CD14-positive monocyte (primary cell): ENCODE data around the gene SCAMP5. TPM values are rescaled to one million over a fixed set of nuclear protein-coding genes. Genes with fewer than 3 reads are reported as not detected.
A peak's percentile ranks its signal among the peaks of the same experiment; 100 is the strongest.

ENCODE experiments used
- DNase-seq, 3 donors: peaks; one replicate each; pipeline ENCODE4 v3.0.0-alpha.2; 2011 to 2022
- H2AFZ ChIP-seq: 2 replicates; pipeline ENCODE4 v1.6.0; 2012; ENCODE audit warnings: mild to moderate bottlenecking, low read depth, low read length, inconsistent platforms; ENCODE audit not compliant: insufficient read depth, poor library complexity, severe bottlenecking
- H3K27ac ChIP-seq, 2 donors: 1 replicate in 1 of 2; 2 replicates in 1 of 2; pipeline ENCODE4 v1.5.1; 2012 to 2013; ENCODE audit warnings: low read length in 2 of 2, control low read depth in 1 of 2, inconsistent platforms in 1 of 2, low read depth in 1 of 2, mild to moderate bottlenecking in 1 of 2
- H3K27me3 ChIP-seq, 2 donors: one replicate each; pipeline versions ENCODE4 v1.6.0 to v1.6.1; 2011 to 2013; ENCODE audit warnings: low read length in 2 of 2; ENCODE audit not compliant: control insufficient read depth in 2 of 2, insufficient read depth in 2 of 2
- H3K36me3 ChIP-seq, 2 donors: replicated peaks in 1 of 2; 1 replicate in 1 of 2; 2 replicates in 1 of 2; pipeline versions ENCODE4 v1.5.1 to v1.6.1; 2012 to 2013; ENCODE audit warnings: low read length in 2 of 2, control low read depth in 1 of 2, inconsistent platforms in 1 of 2, mild to moderate bottlenecking in 1 of 2; ENCODE audit not compliant: insufficient read depth in 2 of 2, control insufficient read depth in 1 of 2
- H3K4me1 ChIP-seq, 2 donors: 1 replicate in 1 of 2; 2 replicates in 1 of 2; pipeline versions ENCODE4 v1.5.1 to v1.6.1; 2012 to 2013; ENCODE audit warnings: low read length in 2 of 2, control low read depth in 1 of 2, inconsistent platforms in 1 of 2, mild to moderate bottlenecking in 1 of 2, moderate library complexity in 1 of 2; ENCODE audit not compliant: insufficient read depth in 2 of 2, control insufficient read depth in 1 of 2
- H3K4me2 ChIP-seq: replicated peaks from 2 replicates; pipeline ENCODE3; 2012; ENCODE audit warnings: low read length, moderate library complexity, mild to moderate bottlenecking; ENCODE audit not compliant: poor library complexity, severe bottlenecking; ENCODE audit errors: extremely low read depth
- H3K4me3 ChIP-seq, 3 experiments: fragments of 200-600 bp in 1 of 3; sonication (generic) in 1 of 3; replicated peaks in 1 of 3; 1 replicate in 2 of 3; 2 replicates in 1 of 3; pipeline ENCODE4 v1.5.1; 2011 to 2013; ENCODE audit warnings: low read length in 3 of 3, mild to moderate bottlenecking in 3 of 3, control low read depth in 2 of 3, low read depth in 2 of 3, inconsistent platforms in 1 of 3, moderate library complexity in 1 of 3
- H3K79me2 ChIP-seq: 2 replicates; pipeline ENCODE4 v1.6.0; 2012; ENCODE audit warnings: mild to moderate bottlenecking, control low read depth, inconsistent platforms, low read length, moderate library complexity; ENCODE audit not compliant: insufficient read depth
- H3K9ac ChIP-seq: 2 replicates; pipeline ENCODE4 v1.6.0; 2017; ENCODE audit warnings: low read length, mild to moderate bottlenecking; ENCODE audit not compliant: insufficient read depth, poor library complexity, severe bottlenecking
- H3K9me3 ChIP-seq, 2 donors: replicated peaks in 1 of 2; 1 replicate in 1 of 2; 2 replicates in 1 of 2; pipeline versions ENCODE4 v1.5.1 to v1.6.1; 2012 to 2013; ENCODE audit warnings: low read length in 2 of 2, control low read depth in 1 of 2; ENCODE audit not compliant: control insufficient read depth in 1 of 2, insufficient read depth in 1 of 2
- H4K20me1 ChIP-seq: 2 replicates; pipeline ENCODE4 v1.6.0; 2012; ENCODE audit warnings: mild to moderate bottlenecking, low read length, control low read depth, moderate library complexity; ENCODE audit not compliant: insufficient read depth
- H3K27ac Mint-ChIP-seq, 7 donors: one replicate each; pipeline ENCODE4 v1.8.0; 2020; ENCODE audit warnings: mild to moderate bottlenecking in 7 of 7, mixed read lengths in 7 of 7, moderate library complexity in 6 of 7, inconsistent platforms in 2 of 7
- H3K27me3 Mint-ChIP-seq, 3 donors: one replicate each; pipeline ENCODE4 v1.8.0; 2021 to 2022; ENCODE audit warnings: low read depth in 3 of 3, mild to moderate bottlenecking in 3 of 3, mixed read lengths in 3 of 3, moderate library complexity in 3 of 3, inconsistent platforms in 1 of 3
- H3K36me3 Mint-ChIP-seq, 2 donors: one replicate each; pipeline ENCODE4 v1.8.0; 2020; ENCODE audit warnings: mixed read lengths in 2 of 2, inconsistent platforms in 1 of 2, mild to moderate bottlenecking in 1 of 2
- H3K4me1 Mint-ChIP-seq: one replicate; pipeline ENCODE4 v1.8.0; 2020; ENCODE audit warnings: mild to moderate bottlenecking, mixed read lengths
- H3K4me3 Mint-ChIP-seq, 2 donors: one replicate each; pipeline ENCODE4 v1.8.0; 2020; ENCODE audit warnings: mild to moderate bottlenecking in 2 of 2, mixed read lengths in 2 of 2, moderate library complexity in 1 of 2
- H3K9me3 Mint-ChIP-seq, 7 donors: one replicate each; pipeline ENCODE4 v1.8.0; 2020 to 2022; ENCODE audit warnings: mixed read lengths in 7 of 7, mild to moderate bottlenecking in 6 of 7, moderate library complexity in 6 of 7, inconsistent platforms in 2 of 7
- CTCF ChIP-seq: fragments of 200-600 bp; IDR thresholded peaks from one replicate; pipeline ENCODE4 v1.8.0; 2022; ENCODE audit warnings: antibody characterized with exemption, mild to moderate bottlenecking
- WGBS: methylation state at CpG from one replicate; pipeline ENCODE4 v1.1.5; 2013; ENCODE audit warnings: missing lambda C conversion rate; ENCODE audit not compliant: insufficient coverage; 5-methylcytosine and 5-hydroxymethylcytosine counted together
- intact Hi-C, 2 donors: fragments of 100-400 bp; cut with micrococcal nuclease; formaldehyde crosslinking; loops; one replicate each; pipeline versions ENCODE4 v1.15.0 to v1.15.1; 2023
- polyA plus RNA-seq, 3 donors: library from polyadenylated mRNA; depleted of rRNA in 1 of 3; unstranded in 2 of 3; stranded (reverse) in 1 of 3; fragments of 300-500 nt in 2 of 3; fragments of >200 nt in 1 of 3; fragmentation: Illumina TruSeq in 2 of 3; gene quantifications; 1 replicate in 2 of 3; 2 replicates in 1 of 3; pipeline ENCODE4 v1.2.3, GENCODE V29; 2012 to 2021

Gene SCAMP5
- polyA plus RNA-seq, 3 donors, result 0.08 to 0.32 TPM; not detected in 1

- no peak for DNase-seq
- peaks cover 0 to 17% (median 8%) of the 10 kb centered on the region in 7 donors for H3K9me3 Mint-ChIP-seq
- Histone ChIP-seq H3K9me3 (peaks cover 0 to 11% of the 10 kb centered on the region in 2 donors), H3K4me1 (peaks cover 24 to 27% of the 10 kb centered on the region in 2 donors), H4K20me1 (no peaks in the 10 kb centered on the region), H3K36me3 (no peaks in the 10 kb centered on the region), H2AFZ (no peak overlapping the region), H3K4me2 (no peak overlapping the region), H3K9ac (no peak overlapping the region), H3K27me3 (peaks cover 41 to 62% of the 10 kb centered on the region in 2 donors), H3K27ac (no peak overlapping the region), H3K79me2 (no peaks in the 10 kb centered on the region), H3K4me3 (no peak overlapping the region)
- peaks cover 58 to 69% (median 62%) of the 10 kb centered on the region in 3 donors for H3K27me3 Mint-ChIP-seq
- peak overlapping the region in 1 of 2 donors; percentile 71 for H3K4me3 Mint-ChIP-seq
- H3K4me1 Mint-ChIP-seq, result peaks cover 27% of the 10 kb centered on the region
- no peak overlapping the region for H3K27ac Mint-ChIP-seq
- TF ChIP-seq CTCF, result no peak
- WGBS, result 69% methylated on average over 3 of the region's 5 CpGs
- intact Hi-C loops, result no loop called here
- peaks cover 6 to 8% of the 10 kb centered on the region in 2 donors for H3K36me3 Mint-ChIP-seq
Measured at GRCh38 chr15:74961616-74962015, 33.7 kb upstream of the SCAMP5 start.

GRCh38 chr15:74962219-74962618, 33.1 kb upstream of the SCAMP5 start:
- Histone ChIP-seq H3K27ac (no peak overlapping the region), H3K36me3 (no peaks in the 10 kb centered on the region), H3K4me2 (no peak overlapping the region), H3K4me3 (no peak overlapping the region), H2AFZ (no peak overlapping the region), H3K79me2 (no peaks in the 10 kb centered on the region), H3K27me3 (peaks cover 41 to 57% of the 10 kb centered on the region in 2 donors), H3K9ac (no peak overlapping the region), H4K20me1 (no peaks in the 10 kb centered on the region), H3K4me1 (peaks cover 20 to 21% of the 10 kb centered on the region in 2 donors), H3K9me3 (peaks cover 0 to 11% of the 10 kb centered on the region in 2 donors)
- no peak for DNase-seq
- H3K4me1 Mint-ChIP-seq, result peaks cover 23% of the 10 kb centered on the region
- WGBS, result 98% methylated on average over 6 of the region's 8 CpGs
- TF ChIP-seq CTCF, result no peak
- intact Hi-C loops, result no loop called here
- H3K36me3 Mint-ChIP-seq, result peaks cover 6 to 8% of the 10 kb centered on the region in 2 donors
- peaks cover 53 to 64% (median 60%) of the 10 kb centered on the region in 3 donors for H3K27me3 Mint-ChIP-seq
- peak overlapping the region in 1 of 2 donors; percentile 71 for H3K4me3 Mint-ChIP-seq
- peaks cover 0 to 17% (median 8%) of the 10 kb centered on the region in 7 donors for H3K9me3 Mint-ChIP-seq
- H3K27ac Mint-ChIP-seq, result no peak overlapping the region
